ENCODE measurements around the gene ABHD12.

DNA sequence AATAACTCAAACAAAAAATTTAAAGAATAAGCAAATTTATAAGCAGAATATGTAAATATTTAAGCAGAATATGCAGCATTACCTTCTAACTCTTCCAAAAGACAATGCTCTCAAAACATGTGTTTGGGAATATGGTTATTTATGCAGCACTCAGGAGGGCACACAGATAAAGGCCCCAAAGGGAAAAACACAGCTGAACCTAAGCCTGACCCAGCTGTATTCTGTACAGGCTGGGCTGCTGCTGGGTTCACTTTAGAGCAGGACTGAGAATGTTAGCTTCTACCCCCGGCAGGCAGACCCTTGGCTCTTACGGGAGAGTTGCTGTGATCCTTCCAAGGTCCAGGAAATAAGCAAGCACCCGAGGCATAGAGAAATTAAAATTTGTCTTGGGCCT, 37.3 kb downstream of the ABHD12 start:
- TF ChIP-seq ZFP30 (CRISPR knock-in tag; IDR thresholded peaks at IDR 0.05) (no peak), CSRNP3 (CRISPR knock-in tag; IDR thresholded peaks at IDR 0.05) (no peak), PPARA (CRISPR knock-in tag; IDR thresholded peaks at IDR 0.05; ENCODE audit: borderline replicate concordance) (no peak), TOX (CRISPR knock-in tag; IDR thresholded peaks at IDR 0.05; ENCODE audit: borderline replicate concordance) (no peak), GLIS3 (CRISPR knock-in tag; IDR thresholded peaks at IDR 0.05) (no peak), SNAI2 (CRISPR knock-in tag; IDR thresholded peaks at IDR 0.05) (no peak), RARB (CRISPR knock-in tag; IDR thresholded peaks at IDR 0.05) (no peak), ESRRG (CRISPR knock-in tag; IDR thresholded peaks at IDR 0.05) (no peak)
- TF ChIP-seq, protein P1, sequence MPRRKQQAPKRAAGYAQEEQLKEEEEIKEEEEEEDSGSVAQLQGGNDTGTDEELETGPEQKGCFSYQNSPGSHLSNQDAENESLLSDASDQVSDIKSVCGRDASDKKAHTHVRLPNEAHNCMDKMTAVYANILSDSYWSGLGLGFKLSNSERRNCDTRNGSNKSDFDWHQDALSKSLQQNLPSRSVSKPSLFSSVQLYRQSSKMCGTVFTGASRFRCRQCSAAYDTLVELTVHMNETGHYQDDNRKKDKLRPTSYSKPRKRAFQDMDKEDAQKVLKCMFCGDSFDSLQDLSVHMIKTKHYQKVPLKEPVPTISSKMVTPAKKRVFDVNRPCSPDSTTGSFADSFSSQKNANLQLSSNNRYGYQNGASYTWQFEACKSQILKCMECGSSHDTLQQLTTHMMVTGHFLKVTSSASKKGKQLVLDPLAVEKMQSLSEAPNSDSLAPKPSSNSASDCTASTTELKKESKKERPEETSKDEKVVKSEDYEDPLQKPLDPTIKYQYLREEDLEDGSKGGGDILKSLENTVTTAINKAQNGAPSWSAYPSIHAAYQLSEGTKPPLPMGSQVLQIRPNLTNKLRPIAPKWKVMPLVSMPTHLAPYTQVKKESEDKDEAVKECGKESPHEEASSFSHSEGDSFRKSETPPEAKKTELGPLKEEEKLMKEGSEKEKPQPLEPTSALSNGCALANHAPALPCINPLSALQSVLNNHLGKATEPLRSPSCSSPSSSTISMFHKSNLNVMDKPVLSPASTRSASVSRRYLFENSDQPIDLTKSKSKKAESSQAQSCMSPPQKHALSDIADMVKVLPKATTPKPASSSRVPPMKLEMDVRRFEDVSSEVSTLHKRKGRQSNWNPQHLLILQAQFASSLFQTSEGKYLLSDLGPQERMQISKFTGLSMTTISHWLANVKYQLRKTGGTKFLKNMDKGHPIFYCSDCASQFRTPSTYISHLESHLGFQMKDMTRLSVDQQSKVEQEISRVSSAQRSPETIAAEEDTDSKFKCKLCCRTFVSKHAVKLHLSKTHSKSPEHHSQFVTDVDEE (CRISPR knock-in tag; IDR thresholded peaks at IDR 0.05): no peak
- TF ChIP-seq, protein P2, sequence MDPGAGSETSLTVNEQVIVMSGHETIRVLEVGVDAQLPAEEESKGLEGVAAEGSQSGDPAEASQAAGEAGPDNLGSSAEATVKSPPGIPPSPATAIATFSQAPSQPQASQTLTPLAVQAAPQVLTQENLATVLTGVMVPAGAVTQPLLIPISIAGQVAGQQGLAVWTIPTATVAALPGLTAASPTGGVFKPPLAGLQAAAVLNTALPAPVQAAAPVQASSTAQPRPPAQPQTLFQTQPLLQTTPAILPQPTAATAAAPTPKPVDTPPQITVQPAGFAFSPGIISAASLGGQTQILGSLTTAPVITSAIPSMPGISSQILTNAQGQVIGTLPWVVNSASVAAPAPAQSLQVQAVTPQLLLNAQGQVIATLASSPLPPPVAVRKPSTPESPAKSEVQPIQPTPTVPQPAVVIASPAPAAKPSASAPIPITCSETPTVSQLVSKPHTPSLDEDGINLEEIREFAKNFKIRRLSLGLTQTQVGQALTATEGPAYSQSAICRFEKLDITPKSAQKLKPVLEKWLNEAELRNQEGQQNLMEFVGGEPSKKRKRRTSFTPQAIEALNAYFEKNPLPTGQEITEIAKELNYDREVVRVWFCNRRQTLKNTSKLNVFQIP (CRISPR knock-in tag; IDR thresholded peaks at IDR 0.05; ENCODE audit: borderline replicate concordance, low read depth): no peak
